IPS-20b (cell line): ENCODE measurements around the gene P2RX2.
"Not testable (repeated sequence)": the region's sequence is repeated elsewhere in the genome, so short reads cannot be mapped to it uniquely, and the experiment has no call there.

Experiments used
- H3K27ac ChIP-seq: one replicate; pipeline ENCODE4 v1.5.1; 2013; ENCODE audit warnings: low read length
- H3K27me3 ChIP-seq: 2 replicates; pipeline ENCODE4 v1.6.1; 2013; ENCODE audit warnings: mild to moderate bottlenecking, low read length, inconsistent platforms; ENCODE audit not compliant: insufficient read depth
- H3K36me3 ChIP-seq: 2 replicates; pipeline ENCODE4 v1.6.1; 2013; ENCODE audit warnings: low read depth, mild to moderate bottlenecking, inconsistent platforms, low read length, moderate library complexity; ENCODE audit not compliant: insufficient read depth
- H3K4me1 ChIP-seq: 2 replicates; pipeline ENCODE4 v1.6.1; 2013; ENCODE audit warnings: mild to moderate bottlenecking, control low read depth, inconsistent platforms, low read length, moderate library complexity; ENCODE audit not compliant: insufficient read depth
- H3K4me3 ChIP-seq: 2 replicates; pipeline ENCODE4 v1.5.1; 2013; ENCODE audit warnings: mild to moderate bottlenecking, low read length, inconsistent platforms
- H3K9ac ChIP-seq: 2 replicates; pipeline ENCODE4 v1.6.1; 2013; ENCODE audit warnings: low read depth, mild to moderate bottlenecking, inconsistent platforms, low read length, moderate library complexity
- H3K9me3 ChIP-seq: 2 replicates; pipeline ENCODE4 v1.6.1; 2013; ENCODE audit warnings: mild to moderate bottlenecking, low read depth, low read length, inconsistent platforms; ENCODE audit not compliant: insufficient read depth

Gene P2RX2

DNA sequence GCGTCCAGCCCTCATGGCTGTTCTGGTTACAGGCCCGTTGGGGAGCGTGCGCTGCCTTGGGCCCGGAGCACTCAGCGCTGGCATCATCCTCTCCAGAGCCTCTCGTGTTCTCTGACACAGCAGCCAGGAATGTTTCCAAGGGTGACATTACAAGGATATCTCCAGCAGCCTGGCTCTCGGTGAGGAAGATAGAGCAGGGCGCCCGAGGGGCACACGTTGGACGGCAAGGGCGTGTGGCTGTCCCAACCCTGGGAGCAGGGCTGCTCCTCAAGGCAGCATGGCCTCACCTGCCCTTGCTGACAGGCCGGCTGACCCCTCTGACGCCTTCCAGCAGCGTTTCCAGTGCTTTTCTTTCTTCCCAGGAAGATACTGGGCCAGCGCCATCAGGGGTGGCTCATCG lies 22.6 kb upstream of the P2RX2 start:
- Histone ChIP-seq H3K4me1 (no peaks in the 10 kb centered on the region), H3K9ac (no peak overlapping the region), H3K9me3 (no peaks in the 10 kb centered on the region), H3K27me3 (peaks cover 80% of the 10 kb centered on the region), H3K36me3 (no peaks in the 10 kb centered on the region), H3K27ac (no peak overlapping the region), H3K4me3 (no peak overlapping the region)

- no peak overlapping the region for H3K9ac ChIP-seq
- no peaks in the 10 kb centered on the region for H3K36me3 ChIP-seq
- H3K27me3 ChIP-seq = peaks cover 83% of the 10 kb centered on the region
- no peak overlapping the region for H3K27ac ChIP-seq
- peak overlapping the region; percentile 49 for H3K4me3 ChIP-seq
- no peaks in the 10 kb centered on the region for H3K4me1 ChIP-seq
- H3K9me3 ChIP-seq = no peaks in the 10 kb centered on the region
Observed at GRCh38 chr12:132597333-132598316, 21.0 kb upstream of the P2RX2 start.

DNA sequence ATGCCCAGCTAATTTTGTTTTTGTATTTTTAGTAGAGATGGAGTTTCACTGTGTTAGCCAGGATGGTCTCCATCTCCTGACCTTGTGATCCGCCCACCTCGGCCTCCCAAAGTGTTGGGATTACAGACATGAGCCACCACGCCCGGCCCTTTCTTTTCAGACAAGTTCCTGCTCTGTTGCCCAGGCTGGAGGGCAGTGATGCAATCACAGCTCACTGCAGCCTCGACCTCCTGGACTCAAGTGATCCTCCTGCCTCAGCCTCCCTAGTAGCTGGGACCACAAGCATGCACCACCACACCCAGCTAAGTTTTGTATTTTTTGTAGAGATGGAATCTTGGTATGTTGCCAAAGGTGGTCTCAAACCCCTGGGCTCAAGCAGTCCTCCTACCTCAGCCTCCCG lies 19.1 kb upstream of the P2RX2 start:
- not testable (repeated sequence) for H3K4me3 ChIP-seq, H3K9me3 ChIP-seq, H3K9ac ChIP-seq, H3K36me3 ChIP-seq, H3K27ac ChIP-seq, H3K4me1 ChIP-seq
- peaks cover 83% of the 10 kb centered on the region for H3K27me3 ChIP-seq

DNA sequence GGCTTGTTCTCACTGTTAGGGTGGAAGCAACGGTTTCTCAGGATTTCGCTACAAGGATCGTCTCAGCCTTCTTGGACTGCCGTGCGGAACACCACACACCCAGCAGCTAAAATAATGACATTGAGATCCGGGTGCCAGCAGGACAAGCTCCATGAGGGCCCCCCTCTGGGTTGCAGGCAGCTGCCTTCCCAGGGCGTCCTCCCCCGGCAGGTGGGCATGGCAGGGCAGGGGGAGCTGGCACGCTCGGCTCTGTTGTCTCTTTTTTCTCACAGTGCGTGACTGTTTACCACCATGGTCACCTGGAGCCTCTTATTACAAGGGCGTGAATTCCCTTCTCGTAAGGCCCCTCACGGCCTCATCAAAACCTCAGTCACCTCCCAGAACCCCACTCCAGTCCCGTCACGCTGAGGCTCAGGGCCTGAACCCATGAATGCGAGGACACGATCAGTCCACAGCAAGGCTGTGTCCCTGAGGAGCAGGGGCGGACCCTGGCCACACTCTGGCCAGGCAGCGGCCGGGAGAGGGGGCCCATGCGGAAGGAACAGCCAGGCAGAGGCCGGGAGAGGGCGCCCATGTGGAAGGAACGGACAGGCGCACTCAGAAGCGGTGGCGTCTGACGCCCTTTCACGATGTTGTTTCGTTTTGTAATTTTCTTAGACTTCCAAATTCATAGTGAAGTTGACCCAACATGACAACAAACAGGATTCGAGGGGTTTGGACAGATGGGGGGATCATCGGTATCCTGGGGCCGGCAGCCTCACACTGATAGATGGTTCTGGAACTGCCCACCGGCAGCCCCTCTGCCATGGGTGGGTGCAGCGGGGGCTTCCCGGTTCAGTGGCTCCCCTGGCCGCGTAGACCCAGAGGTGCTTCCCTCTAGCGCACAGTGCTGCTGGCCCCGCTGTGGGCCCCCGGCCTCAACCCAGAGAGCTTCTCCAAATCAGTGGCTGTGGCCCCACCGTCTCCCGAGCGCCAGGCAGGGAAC lies 18.2 kb upstream of the P2RX2 start:
- no peaks in the 10 kb centered on the region for H3K36me3 ChIP-seq
- peaks cover 85% of the 10 kb centered on the region for H3K27me3 ChIP-seq
- H3K9ac ChIP-seq = no peak overlapping the region
- no peak overlapping the region for H3K27ac ChIP-seq
- peak overlapping the region; percentile 55; the same call in 1 of the 2 replicates for H3K4me3 ChIP-seq
- no peaks in the 10 kb centered on the region for H3K4me1 ChIP-seq
- H3K9me3 ChIP-seq = no peaks in the 10 kb centered on the region

DNA sequence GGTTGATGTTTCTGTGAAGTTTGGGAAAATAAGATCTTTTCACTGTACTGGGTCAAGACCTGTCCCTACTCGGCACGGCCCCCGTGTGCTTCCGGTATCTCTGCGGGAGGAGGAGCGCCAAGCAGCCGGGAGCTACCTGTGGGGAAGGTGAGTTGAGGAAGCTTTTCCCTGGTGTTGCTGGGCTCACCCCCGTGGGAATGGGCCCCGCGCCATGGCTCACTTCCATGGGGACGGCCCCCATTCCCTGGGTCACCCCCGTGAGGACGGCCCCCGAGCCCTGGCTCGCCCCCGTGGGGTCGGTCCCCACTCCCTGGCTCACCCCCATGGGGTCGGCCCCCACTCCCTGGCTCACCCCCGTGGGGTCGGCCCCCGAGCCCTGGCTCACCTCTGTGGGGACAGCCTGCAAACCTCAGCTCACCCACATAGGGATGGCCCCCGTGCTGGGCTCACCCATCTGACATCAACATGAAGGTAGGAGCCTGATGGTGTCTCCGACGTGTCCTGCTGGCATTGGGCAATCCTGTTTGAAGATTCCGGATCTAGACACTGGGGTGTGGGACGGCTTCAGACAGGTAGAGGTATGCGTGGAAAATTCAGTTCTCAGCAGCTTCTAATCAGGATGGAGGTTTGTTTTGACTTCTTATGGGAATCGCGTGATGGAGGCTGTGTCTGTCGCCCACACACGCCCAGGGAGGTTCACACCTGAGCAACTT lies 17.2 kb upstream of the P2RX2 start:
- Histone ChIP-seq H3K9me3 (no peaks in the 10 kb centered on the region), H3K4me1 (no peaks in the 10 kb centered on the region), H3K9ac (no peak overlapping the region), H3K27me3 (peaks cover 85% of the 10 kb centered on the region), H3K36me3 (no peaks in the 10 kb centered on the region), H3K4me3 (no peak overlapping the region), H3K27ac (no peak overlapping the region)

DNA sequence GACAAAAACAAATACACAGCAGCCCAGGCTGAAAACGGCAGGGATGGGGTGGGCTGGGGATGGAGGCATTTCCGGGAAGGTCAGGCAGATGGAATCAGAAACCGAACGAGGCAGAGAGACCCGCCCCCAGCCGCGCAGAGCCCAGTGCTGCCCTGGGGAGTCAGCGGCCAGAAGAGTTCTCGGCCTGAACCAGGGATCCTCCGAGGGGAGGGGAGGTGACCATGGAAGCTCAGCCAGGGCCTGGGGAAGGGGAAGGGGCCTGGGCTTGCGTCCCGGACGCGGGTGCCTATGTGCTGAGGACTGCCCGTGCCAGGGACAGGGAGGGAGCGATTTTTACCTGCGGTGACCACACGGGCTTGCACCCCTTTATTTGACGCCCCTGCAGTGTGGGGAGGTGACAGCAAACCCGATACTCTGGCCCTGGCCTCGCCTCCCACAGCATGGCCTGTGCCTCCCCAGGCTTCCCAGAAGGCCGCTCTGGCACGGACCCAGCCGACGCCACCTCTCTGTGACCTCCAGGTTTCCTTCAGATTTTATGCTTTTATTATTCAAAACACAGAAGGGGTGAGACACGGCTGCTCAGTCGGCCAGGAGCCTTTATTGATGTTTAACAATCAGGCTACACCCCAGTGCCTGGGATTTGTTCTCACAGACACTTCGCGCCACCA lies 15.9 kb upstream of the P2RX2 start:
- Histone ChIP-seq H3K27ac (no peak overlapping the region), H3K9me3 (no peaks in the 10 kb centered on the region), H3K36me3 (no peaks in the 10 kb centered on the region), H3K4me1 (no peaks in the 10 kb centered on the region), H3K4me3 (no peak overlapping the region), H3K9ac (no peak overlapping the region), H3K27me3 (peaks cover 85% of the 10 kb centered on the region)

DNA sequence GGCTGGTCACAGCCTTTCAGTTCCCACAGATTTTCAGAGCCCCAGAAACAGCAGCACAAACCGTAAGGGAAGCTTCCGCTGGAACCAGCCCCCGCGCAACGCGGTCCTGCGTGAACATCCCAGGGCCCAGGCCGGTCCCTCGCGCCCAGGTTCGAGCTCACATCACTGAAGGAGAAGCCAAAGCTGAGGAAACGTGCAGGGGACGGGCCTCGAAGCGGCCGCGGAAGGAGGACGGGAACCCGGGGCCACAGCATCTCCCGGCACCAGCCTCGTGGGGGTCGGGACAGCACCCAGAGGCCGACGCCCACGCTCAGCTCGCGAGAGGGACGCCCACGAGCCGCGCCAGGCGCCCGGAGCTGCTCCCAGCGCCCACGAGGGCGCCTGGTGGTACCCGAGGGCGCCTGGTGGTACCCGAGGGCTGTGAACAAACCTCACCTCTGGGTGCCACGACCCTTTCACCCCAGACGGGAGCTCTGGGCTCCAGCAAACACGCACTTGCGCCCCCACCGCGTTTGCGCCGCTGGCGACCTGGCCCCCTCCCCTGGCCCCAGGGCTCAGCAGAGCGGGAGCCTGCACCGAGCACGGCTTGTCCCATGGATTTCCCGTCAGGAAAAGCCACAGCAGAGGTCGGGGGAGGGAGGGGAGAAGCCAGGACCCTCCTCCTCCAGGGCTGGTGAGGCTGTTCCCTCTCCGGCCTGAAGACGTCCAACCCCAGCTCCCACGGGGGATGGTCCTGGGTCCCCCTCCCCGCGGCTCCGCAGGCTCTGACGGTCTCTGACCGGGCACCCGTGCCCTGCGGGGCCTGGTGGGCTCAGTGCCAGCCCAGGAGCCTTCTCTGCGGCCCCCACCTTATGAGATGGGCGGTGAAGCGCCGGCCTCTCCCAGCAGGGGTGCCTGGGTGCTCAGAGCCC lies 15.1 kb upstream of the P2RX2 start:
- H3K9ac ChIP-seq = no peak overlapping the region
- no peaks in the 10 kb centered on the region for H3K4me1 ChIP-seq
- no peaks in the 10 kb centered on the region for H3K36me3 ChIP-seq
- no peak overlapping the region for H3K4me3 ChIP-seq
- no peak overlapping the region for H3K27ac ChIP-seq
- peaks cover 93% of the 10 kb centered on the region for H3K27me3 ChIP-seq
- H3K9me3 ChIP-seq = no peaks in the 10 kb centered on the region

DNA sequence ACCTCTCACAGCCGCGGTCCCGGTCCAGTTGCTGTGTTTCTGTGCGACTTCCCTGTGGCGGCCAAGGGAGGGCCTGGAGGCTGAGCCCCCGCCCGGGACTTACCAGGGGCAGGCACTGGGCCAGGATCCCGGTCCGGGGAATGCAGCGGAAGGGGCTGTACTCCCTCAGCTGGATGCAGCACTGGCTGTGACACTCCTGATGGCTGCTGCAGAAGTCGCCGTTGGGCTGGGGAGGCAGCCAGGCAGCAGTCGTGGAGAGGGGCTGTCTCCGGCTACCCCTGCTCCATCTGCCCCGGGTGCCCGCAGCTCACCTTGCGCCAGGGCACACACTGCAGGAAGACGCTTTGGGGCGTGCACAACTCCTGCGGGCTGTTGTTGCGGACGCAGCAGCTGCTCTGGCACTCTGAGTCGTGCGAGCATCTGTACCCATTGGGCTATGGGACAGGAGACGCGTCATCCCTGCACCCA lies 14.4 kb upstream of the P2RX2 start:
- Histone ChIP-seq H3K4me1 (no peaks in the 10 kb centered on the region), H3K4me3 (no peak overlapping the region), H3K36me3 (no peaks in the 10 kb centered on the region), H3K27me3 (peaks cover 100% of the 10 kb centered on the region), H3K9ac (no peak overlapping the region), H3K27ac (no peak overlapping the region), H3K9me3 (no peaks in the 10 kb centered on the region)

- Histone ChIP-seq H3K27me3 (peaks cover 100% of the 10 kb centered on the region), H3K36me3 (no peaks in the 10 kb centered on the region), H3K4me1 (no peaks in the 10 kb centered on the region)
Observed at GRCh38 chr12:132604668-132605441, 13.7 kb upstream of the P2RX2 start.

DNA sequence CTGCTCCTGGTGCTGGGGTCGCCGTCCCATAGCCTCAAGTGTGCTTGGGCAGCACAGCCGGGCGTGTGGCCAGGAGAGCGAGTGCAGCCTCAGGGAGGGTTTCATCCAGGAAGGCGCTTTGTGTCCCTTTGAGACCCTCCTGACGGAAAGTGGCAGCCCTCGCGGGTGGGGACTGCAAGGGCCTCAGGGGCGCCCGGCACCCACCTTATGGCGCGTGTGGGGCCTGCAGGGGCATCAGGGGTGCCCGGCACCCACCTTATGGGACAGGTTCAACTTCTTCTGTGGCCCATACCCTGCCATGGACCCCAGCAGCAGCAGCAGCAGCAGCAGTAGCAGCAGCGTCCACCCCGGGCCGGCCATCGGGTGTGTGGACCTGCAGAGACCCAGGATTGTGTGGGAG lies 12.7 kb upstream of the P2RX2 start:
- Histone ChIP-seq H3K9me3 (no peaks in the 10 kb centered on the region), H3K4me1 (no peaks in the 10 kb centered on the region), H3K27me3 (peaks cover 100% of the 10 kb centered on the region), H3K36me3 (no peaks in the 10 kb centered on the region), H3K9ac (no peak overlapping the region), H3K27ac (no peak overlapping the region), H3K4me3 (no peak overlapping the region)

More at GRCh38 chr12:132604668-132605441, 13.7 kb upstream of the P2RX2 start:
- no peak overlapping the region for H3K9ac ChIP-seq
- H3K9me3 ChIP-seq = no peaks in the 10 kb centered on the region
- H3K27ac ChIP-seq = no peak overlapping the region
- H3K4me3 ChIP-seq = no peak overlapping the region
